Lower lobe of right lung (tissue), 2 donors: Measurements from ENCODE around the gene UBE2O. TPM values are rescaled to one million over a fixed set of nuclear protein-coding genes. Genes with fewer than 3 reads are reported as not detected.
A peak's percentile ranks its signal among the peaks of the same experiment; 100 is the strongest.

Experiments used
- ATAC-seq, 2 donors: fragments of 200-7000 bp; cut with Tn5 transposase; one replicate each; pipeline ENCODE4 v1.9.1; 2020 to 2022; ENCODE audit warnings: mild to moderate bottlenecking in 2 of 2, moderate library complexity in 2 of 2
- DNase-seq: peaks from one replicate; pipeline ENCODE4 v3.0.0-alpha.2; 2020
- H3K27ac ChIP-seq: fragments of 200-600 bp; one replicate; pipeline ENCODE4 v1.8.0; 2022
- H3K27me3 ChIP-seq: fragments of 200-600 bp; one replicate; pipeline ENCODE4 v1.8.0; 2022; ENCODE audit warnings: low read depth
- H3K36me3 ChIP-seq: fragments of 200-600 bp; one replicate; pipeline ENCODE4 v1.8.0; 2022; ENCODE audit warnings: mild to moderate bottlenecking
- H3K4me1 ChIP-seq: fragments of 200-600 bp; one replicate; pipeline ENCODE4 v1.8.0; 2022
- H3K4me3 ChIP-seq: fragments of 200-600 bp; one replicate; pipeline ENCODE4 v1.8.0; 2022; ENCODE audit warnings: mild to moderate bottlenecking
- H3K9me3 ChIP-seq: fragments of 200-600 bp; one replicate; pipeline ENCODE4 v1.8.0; 2022
- CTCF ChIP-seq: fragments of 200-600 bp; IDR thresholded peaks from one replicate; pipeline ENCODE4 v1.8.0; 2022; ENCODE audit warnings: antibody characterized with exemption, mild to moderate bottlenecking
- intact Hi-C: fragments of 100-400 bp; cut with DNase I; formaldehyde crosslinking; loops from one replicate; pipeline ENCODE4 v1.11.0; 2022
- total RNA-seq: library from RNA; stranded (reverse); fragmentation: NEBNext Ultra II Directional; extraction: Animal tissue kit (Norgen Biotek cat#: 25700); gene quantifications from one replicate; pipeline ENCODE4 v1.2.1, GENCODE V29; 2021
- donor health status: DM: no; HTN: yes; CAD: no; lungs with severe emphysema.

The UBE2O gene
- total RNA-seq, 1 donor from 2014 or later = 18.2 TPM

DNA sequence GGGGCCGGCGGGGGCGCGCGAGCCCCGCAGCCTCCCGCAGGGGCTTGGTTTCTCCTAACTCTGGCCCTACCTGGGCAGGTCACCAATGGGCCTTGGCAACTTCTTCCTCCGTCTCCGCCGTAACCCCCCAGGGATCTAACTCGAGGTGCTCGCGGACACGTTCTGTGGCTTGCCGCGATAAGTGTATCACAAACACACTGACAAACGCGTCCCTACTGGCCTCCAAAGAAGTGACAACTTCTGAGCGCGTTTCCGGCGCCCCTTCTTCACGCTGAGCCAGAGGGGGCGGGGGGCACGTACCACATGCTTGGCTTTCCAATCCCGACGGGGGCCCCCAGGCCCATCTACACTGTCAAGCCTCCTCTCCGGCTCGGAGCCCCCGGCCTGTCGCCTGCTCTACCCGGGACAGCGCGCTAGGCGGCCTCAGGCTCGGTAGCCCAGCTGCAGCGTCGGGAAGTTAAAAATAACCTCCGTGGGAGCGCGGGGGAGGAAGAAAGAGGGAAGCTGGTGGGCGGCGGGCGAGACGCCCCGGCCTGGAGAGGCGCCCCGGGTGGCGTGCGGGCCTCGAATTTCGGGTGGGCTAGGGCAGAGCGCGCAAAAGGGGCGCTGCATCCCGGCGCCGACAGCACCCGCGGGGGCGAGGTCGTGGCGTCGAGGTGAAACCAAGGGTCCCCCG, 69.3 kb downstream of the UBE2O start:
- H3K4me1 ChIP-seq = peaks cover 38% of the 10 kb centered on the region
- H3K27ac ChIP-seq = peak overlapping the region; percentile 81
- DNase-seq (peak; percentile 70), ATAC-seq (peak; percentile 38 to 46)
- H3K4me3 ChIP-seq = peak overlapping the region; percentile 70
- intact Hi-C loops = no loop called here
- no peaks in the 10 kb centered on the region for H3K36me3 ChIP-seq
- H3K9me3 ChIP-seq = no peaks in the 10 kb centered on the region
- peak; percentile 36 for TF ChIP-seq CTCF
- no peaks in the 10 kb centered on the region for H3K27me3 ChIP-seq

- no peaks in the 10 kb centered on the region for H3K27me3 ChIP-seq
- no peak for TF ChIP-seq CTCF
- H3K4me3 ChIP-seq = peak overlapping the region; percentile 70
- H3K9me3 ChIP-seq = no peaks in the 10 kb centered on the region
- no peaks in the 10 kb centered on the region for H3K36me3 ChIP-seq
- peak; percentile 66 for DNase-seq
- ATAC-seq = peak; percentile 32 to 55
- intact Hi-C loops = no loop called here
- peak overlapping the region; percentile 81 for H3K27ac ChIP-seq
- peaks cover 38% of the 10 kb centered on the region for H3K4me1 ChIP-seq
Observed at GRCh38 chr17:76382803-76383545, 70.0 kb downstream of the UBE2O start.

- Histone ChIP-seq H3K4me3 (peak overlapping the region; percentile 70), H3K36me3 (no peaks in the 10 kb centered on the region), H3K4me1 (peaks cover 38% of the 10 kb centered on the region), H3K9me3 (no peaks in the 10 kb centered on the region), H3K27ac (peak overlapping the region; percentile 81), H3K27me3 (no peaks in the 10 kb centered on the region)
- intact Hi-C loops = no loop called here
- ATAC-seq (no peak), DNase-seq (no peak)
- TF ChIP-seq CTCF = no peak
Observed at GRCh38 chr17:76382351-76382802, 70.6 kb downstream of the UBE2O start.

GRCh38 chr17:76381633-76382350, 71.2 kb downstream of the UBE2O start:
- Histone ChIP-seq H3K27ac (no peak overlapping the region), H3K36me3 (no peaks in the 10 kb centered on the region), H3K4me3 (peak overlapping the region; percentile 70), H3K27me3 (no peaks in the 10 kb centered on the region), H3K9me3 (no peaks in the 10 kb centered on the region), H3K4me1 (peaks cover 38% of the 10 kb centered on the region)
- DNase-seq (no peak), ATAC-seq (no peak)
- TF ChIP-seq CTCF = no peak
- intact Hi-C loops = no loop called here

DNA sequence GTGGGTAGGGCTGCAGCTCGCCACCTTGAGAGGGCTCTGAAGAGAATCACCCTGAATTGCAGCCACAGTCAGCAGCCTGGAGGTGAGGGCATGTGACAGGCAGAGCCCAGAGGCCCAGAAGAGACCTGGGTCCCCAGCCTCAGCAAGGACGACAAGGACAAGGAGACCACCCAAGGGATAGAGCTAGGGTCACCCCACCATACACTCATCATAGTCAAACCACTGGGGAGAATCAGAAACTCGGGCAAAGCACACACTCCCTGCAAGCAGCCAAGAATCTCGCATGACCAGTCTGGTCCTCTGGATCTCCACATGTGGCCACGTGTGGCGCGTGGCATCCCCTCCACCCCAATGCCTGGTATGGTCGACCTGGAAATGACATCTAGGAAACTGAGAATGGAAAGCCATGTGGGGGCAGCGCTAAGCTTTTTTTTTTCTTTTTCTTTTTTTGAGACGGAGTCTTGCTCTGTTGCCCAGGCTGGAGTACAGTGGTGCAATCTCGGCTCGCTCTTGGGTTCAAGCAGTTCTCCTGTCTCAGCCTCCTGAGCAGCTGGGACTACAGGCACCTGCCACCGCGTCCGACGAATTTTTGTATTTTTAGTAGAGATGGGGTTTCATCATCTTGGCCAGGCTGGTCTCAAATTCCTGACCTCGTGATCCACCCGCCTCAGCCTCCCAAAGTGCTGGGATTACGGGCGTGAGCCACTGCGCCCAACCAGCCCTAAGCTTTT, 73.1 kb downstream of the UBE2O start:
- Histone ChIP-seq H3K36me3 (no peaks in the 10 kb centered on the region), H3K9me3 (no peaks in the 10 kb centered on the region), H3K4me1 (peaks cover 21% of the 10 kb centered on the region), H3K27ac (no peak overlapping the region), H3K27me3 (no peaks in the 10 kb centered on the region), H3K4me3 (no peak overlapping the region)
- no peak for TF ChIP-seq CTCF
- DNase-seq (no peak), ATAC-seq (no peak)
- intact Hi-C loops = no loop called here
